ENCODE measurements around the gene TNNI2.

Gene TNNI2

DNA sequence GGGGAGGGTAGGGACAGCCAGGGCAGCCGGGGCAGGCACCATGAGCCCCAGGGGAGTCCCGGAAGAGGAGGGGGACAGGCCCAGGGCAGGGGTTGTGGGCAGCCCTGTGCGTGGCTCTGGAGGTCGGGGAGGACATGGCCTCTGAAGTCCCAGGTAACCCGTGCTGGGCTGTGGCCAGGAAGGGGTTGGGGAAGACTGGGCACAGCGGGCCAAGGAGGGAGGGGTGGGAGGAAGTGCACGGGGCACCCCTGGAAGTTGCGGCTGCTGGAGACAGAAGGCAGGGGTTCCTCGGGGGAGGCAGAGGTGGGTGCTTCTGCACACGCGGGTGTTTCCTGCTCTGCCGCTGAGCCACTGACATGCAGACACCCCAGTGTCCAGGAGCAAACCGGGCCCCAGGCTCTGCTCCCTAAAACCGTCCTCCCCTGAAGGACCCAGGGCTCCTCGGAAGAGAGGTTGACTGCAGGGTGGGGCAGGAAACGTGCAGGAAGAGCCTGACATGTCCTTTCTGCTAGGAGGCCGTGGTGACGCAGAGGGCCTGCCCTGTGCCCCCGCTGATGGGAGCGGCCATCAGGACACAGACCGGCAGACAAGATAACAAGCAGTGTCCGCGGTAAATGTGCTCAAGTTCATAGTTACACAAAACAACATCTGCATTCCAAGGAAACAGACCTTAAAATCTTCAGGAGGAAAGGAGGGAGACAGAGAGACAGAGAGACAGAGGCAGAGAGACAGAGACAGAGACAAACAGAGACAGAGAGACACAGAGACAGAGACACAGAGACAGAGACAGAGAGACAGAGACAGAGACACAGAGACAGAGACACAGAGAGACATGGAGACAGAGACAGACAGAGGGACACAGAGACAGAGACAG, 5.7 kb downstream of the TNNI2 start:
- FAIRE-seq: peak; percentile 9
- no peak for DNase-seq (ENCODE audit: insufficient read length, low spot score)

GRCh38 chr11:1845095-1845429, 6.3 kb downstream of the TNNI2 start:
- FAIRE-seq (no peak), DNase-seq (ENCODE audit: insufficient read length, low spot score) (no peak)

- DNase-seq (ENCODE audit: insufficient read length, low spot score) (no peak), FAIRE-seq (no peak)
These were observed 7.0 kb downstream of the TNNI2 start for GRCh38 chr11:1845561-1846452.

GRCh38 chr11:1846453-1846932, 7.7 kb downstream of the TNNI2 start:
- DNase-seq (ENCODE audit: insufficient read length, low spot score): no peak
- no peak for FAIRE-seq

DNA sequence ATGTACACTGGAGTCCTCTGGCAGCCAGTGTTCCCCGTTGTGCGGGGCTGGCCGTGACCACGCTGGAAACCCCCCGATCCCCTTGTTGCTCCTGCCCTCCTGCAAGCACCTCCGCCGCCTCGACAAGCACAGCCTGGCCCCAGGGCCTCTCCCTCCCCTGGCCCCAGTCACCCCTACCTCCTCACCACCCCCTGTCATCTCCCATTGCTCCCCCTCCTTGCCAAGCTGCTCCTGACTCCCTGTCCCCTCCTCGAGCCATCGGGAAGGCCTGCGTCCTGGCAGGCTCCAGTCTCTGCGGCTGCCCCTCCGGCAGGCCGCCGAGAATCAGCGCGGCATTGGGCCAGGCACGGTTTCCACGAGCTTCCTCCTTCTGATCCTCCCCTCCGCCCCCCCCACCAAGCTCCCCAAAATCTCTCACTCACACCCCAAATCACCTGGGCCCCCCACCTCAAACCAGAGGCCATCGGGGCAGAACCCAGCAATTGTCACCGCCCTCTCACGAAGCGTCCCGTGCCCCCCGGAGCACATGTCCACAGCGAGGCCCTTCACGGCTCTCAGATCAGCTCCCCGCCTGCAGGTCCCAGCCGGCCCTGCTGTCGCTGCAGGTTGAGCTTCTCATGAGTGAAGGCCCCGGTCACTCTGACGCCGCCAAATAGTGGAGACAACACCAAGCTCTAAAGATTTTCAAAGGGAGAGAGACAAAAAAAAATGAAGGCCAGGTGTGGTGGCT, 8.4 kb downstream of the TNNI2 start:
- DNase-seq (ENCODE audit: insufficient read length, low spot score) (no peak), FAIRE-seq (no peak)

DNA sequence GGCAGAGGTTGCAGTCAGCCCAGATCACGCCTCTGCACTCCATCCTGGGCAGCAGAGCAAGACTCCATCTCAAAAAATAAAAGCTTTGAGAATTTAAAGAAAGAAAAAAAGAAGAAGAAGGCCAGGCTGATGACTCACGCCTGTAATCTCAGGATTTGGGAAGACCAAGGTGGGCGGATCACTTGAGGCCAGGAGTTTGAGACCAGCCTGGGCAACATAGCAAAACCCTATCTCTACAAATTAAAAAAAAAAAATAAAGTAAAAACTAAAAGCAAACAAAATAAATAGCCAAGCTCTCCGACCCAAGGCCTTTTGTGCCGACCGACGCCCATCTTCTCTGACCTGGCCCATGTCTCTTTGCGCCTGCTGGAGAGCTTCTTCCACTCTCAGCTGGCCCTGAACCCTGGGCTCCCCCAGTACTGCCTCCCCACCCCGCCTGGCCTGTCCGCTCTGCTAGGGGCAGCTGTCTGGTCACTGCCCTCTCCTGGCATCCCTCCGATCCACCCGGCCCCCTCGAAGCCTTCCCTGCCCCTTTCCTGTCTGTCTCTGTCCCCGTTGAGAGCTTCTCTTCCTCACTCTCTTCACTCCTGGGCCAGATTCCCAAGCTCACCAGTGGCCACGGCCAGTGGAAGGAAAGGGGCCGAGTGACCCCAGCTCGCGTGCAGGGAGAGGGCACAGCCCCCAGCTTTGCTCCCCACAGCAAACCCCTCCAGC, 9.3 kb downstream of the TNNI2 start:
- DNase-seq (ENCODE audit: insufficient read length, low spot score): no peak
- FAIRE-seq: no peak

DNA sequence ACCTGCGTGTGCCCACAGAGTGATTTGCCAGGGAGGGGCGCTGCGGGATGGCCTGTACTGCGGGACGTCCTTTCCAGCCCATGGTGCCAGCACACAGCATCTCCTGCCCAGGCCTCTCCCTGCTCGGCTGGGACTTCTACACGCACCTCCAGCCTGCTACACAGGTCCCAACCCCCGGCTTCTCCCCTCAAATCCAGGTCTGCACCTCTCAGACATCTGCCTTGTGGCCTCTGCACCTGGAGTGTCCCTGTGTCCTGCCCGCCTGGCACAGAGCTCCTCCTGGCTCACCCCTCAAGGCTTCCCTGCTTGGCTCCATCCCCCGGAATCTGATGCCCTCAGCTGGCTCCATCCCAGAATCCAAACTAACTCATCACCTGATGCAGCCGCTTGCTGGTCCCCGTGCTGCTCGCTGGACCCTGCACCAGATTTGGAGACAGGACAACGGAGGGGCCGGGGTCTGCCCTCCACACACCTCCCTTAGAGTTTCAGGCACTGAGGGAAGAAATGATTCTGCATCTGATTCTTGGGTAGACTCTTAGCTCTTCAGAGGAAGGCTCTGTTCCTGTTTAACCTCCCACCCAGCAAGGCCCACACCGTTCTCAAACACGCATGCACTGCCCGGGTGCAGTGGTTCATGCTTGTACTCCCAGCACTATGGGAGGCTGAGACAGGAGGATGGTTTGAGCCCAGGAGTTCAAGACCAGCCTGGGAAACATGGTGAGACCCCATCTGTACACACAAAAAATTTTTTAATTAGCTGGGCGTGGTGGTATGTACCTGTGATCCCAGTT, 10.1 kb downstream of the TNNI2 start:
- DNase-seq (ENCODE audit: insufficient read length, low spot score) (no peak), FAIRE-seq (no peak)

DNA sequence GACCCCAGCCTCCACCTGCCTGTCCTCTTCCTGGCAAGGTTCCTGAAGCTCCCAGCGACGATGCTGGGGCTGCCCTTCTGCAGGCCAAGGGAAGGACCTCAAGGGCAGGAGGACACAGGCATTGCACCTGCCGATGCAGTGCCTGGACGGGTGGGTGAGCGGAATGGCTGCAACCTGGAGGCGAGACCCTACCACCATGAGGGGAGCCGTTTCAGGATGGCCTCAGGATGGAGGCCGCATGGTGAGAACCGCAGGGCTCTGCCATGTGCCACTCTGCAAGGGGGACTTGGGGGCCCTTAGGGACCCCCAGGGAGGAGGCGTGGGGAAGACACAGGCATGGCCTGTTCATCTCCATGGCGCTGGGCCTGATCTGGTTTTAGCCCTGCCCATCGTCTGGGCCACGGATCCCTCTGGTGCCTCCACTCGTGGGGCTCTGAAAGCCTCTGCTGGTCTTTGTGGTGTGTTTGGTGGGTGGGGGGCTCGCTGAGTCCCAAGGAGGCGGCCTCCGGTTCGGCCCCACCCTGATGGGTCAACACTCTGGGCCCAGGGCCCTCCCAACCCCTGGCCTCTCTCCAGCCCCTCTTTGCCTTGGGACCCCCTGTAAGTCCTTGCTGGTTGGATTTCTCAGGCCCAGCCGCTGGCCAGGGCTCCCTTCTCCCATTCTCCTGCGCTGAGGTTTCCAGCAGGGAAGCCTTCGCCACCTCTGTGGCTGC, 12.8 kb downstream of the TNNI2 start:
- FAIRE-seq (no peak), DNase-seq (ENCODE audit: insufficient read length, low spot score) (no peak)

DNA sequence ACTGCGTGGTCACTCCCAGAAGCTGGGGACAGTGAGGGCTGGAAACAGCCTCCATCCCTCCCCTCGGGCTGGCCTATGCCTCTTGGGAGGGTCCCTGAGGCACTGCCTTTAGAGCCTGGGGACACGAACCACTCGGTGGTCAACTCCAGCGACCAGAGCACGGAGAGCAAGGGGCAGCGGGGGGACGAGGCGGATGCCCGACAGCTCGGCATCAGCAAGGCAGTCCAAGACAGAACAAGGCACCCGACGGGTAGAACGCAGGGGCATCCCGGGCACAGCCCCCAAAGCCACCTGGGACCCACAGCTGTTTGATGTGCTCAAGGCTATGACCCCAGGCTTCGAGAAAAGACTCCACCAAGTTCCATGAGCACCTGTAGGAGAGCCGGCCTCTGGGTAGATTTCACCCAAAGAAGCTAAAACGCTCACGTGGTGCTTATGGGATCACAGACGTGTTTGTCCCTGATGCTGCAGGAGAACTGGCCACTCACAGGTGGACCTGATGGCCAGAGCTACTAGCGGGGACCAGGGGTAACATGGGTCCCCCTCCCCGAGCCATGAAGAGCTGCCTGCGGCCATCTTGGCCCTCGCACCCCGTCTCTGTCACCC, 13.6 kb downstream of the TNNI2 start:
- no peak for DNase-seq (ENCODE audit: insufficient read length, low spot score)
- no peak for FAIRE-seq

DNA sequence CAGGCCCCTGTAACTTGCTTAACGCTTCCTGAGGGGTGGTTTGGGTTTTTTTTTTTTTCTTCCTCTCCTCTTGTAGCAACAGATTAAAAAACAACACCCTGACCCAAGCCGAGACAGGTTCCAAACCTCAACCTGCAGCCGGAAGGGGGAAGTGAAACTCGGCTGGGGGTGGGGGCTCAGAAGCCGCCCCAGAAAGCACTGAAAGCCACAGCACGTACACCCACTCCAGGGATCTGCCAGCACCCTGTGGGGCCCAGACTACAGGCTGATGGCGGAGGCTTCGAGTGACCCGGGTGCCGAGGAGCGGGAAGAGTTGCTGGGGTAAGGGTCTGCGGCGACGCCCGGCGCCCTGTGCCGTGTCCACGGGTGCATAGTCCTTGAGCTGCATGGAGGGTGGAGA, 14.1 kb downstream of the TNNI2 start, which contains the start of gene LSP1:
LSP1 (plus strand) TSS at position 208 of the 400 bp plus-strand sequence; CDS start at position 269, 61 bp downstream.
- DNase-seq (ENCODE audit: insufficient read length, low spot score): no peak
- no peak for FAIRE-seq

- DNase-seq (ENCODE audit: insufficient read length, low spot score): no peak
- FAIRE-seq: no peak
These were observed 14.8 kb downstream of the TNNI2 start for GRCh38 chr11:1853376-1854131.

DNA sequence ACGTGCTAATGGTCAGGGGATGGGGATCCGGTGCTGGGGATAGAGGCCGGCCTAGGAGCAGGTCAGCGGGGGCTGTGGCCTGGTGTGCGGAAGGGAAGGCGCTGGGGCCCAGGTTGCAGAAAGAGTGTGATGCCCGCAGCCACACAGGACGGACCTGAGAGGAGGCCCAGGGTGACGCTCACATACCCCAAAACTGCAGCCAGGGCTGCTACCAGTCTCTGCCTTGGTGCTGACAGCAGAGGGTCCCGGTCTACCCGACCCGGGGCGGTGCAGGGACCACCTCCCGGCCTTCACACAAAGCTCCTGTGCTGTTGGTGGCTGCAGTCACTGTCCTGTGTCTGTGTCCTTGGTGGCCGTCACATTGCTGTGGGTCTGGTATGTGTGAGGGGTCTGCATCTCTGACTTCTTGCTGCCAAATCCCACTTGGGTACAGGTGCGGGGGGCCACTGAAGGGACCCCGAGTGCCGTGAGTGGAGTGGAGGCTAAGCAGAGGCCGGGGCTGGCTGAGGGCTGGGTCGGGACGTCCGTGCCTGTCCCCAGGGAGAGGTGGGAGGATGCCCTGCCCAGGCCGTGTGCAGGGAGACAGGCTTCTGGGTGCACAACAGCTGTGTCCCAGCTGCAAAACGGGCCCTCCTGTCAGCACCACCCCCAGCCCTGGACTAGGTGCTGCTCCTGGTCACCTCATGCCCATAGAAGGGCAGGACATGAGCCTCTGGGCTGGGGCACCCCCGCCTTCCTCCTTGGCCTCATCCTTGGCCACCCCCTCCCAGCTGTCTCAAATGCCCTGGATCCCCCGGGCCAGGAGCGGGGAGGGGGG, 15.6 kb downstream of the TNNI2 start:
- DNase-seq (ENCODE audit: insufficient read length, low spot score): no peak
- no peak for FAIRE-seq

- no peak for DNase-seq (ENCODE audit: insufficient read length, low spot score)
- no peak for FAIRE-seq
These were observed 16.4 kb downstream of the TNNI2 start for GRCh38 chr11:1854949-1855885.

- FAIRE-seq (no peak), DNase-seq (ENCODE audit: insufficient read length, low spot score) (no peak)
These were observed 17.1 kb downstream of the TNNI2 start for GRCh38 chr11:1855886-1856265.

DNA sequence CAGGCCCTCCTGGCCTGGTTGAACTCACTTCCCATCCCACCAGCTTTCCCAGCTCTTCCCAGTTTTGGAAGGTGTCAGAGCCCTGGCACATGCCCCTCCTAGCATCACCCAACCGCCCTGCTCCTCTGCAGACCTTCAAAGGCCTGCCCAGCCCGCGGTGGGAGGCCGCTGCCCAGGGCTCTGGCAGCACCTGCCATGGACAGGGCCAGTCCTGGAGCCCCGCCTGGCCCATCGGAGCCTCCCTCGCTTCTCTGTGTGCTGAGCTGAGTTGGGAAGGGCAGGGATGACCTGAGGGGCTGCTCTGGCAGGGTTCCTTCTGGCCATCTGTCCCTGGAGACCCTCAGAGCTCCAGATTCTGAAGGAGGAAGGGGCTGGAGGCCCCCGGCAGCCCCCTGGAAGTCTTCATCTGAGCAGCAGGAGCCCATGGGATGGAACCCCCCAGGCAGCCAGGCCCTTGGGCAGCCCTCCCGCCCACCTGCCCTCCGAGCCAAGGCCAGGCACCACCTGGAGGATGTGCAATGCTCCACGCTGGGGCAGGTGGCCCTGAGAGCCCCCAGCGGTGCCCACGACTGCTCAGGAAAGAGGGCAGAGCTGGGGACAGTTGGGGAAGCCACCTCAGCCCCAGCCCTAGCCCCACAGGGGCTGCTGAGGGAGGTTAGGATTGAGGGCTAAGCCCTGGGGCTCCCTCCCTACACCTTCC, 17.7 kb downstream of the TNNI2 start:
- no peak for DNase-seq (ENCODE audit: insufficient read length, low spot score)
- FAIRE-seq: no peak

Data from HTR-8/SVneo (cell line).